ENCODE results near the gene GRK5.
"Not testable (repeated sequence)": the region's sequence is repeated elsewhere in the genome, so short reads cannot be mapped to it uniquely, and the experiment has no call there.

Gene GRK5

DNA sequence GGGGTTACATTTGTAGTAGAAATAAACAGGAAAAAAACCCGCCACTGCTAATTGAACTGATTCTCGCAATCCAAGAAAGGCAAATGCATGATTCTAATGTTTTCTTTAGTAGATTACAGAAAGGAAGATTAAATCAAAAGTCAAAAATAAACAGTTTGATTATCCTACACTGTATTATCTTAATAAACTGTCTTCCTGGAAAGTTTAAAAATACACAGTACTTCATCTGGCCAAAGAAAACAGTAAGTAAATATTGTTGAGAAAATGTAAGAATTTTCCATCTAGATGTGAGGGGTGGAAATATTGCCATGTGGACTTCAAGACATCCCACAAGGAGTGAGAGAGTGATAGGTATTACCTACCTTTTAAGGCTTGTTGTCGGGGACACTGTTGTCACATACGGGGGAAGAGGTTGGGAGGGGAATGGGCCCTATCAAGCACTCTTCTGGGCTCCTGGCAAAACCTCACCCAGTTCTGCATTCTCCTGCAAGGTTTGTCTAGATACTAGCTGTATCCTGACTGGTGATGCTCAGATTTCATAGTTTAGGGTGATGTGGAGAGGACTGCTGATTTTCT is 17.8 kb downstream of the GRK5 start:
- Histone ChIP-seq H3K27me3 (peaks cover 7% of the 10 kb centered on the region), H3K4me1 (ENCODE audit: control insufficient read depth in 1 of 2, insufficient read depth in 1 of 2, low read depth in 1 of 2, low read length in 1 of 2) (no peaks in the 10 kb centered on the region), H3K36me3 (no peaks in the 10 kb centered on the region), H3K27ac (no peak overlapping the region), H3K9me3 (no peaks in the 10 kb centered on the region), H3K4me3 (ENCODE audit: low read depth in 1 of 2, low read length in 1 of 2) (no peak overlapping the region)
- TF ChIP-seq, protein P1, sequence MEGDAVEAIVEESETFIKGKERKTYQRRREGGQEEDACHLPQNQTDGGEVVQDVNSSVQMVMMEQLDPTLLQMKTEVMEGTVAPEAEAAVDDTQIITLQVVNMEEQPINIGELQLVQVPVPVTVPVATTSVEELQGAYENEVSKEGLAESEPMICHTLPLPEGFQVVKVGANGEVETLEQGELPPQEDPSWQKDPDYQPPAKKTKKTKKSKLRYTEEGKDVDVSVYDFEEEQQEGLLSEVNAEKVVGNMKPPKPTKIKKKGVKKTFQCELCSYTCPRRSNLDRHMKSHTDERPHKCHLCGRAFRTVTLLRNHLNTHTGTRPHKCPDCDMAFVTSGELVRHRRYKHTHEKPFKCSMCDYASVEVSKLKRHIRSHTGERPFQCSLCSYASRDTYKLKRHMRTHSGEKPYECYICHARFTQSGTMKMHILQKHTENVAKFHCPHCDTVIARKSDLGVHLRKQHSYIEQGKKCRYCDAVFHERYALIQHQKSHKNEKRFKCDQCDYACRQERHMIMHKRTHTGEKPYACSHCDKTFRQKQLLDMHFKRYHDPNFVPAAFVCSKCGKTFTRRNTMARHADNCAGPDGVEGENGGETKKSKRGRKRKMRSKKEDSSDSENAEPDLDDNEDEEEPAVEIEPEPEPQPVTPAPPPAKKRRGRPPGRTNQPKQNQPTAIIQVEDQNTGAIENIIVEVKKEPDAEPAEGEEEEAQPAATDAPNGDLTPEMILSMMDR (IDR thresholded peaks at IDR 0.05) = no peak

DNA sequence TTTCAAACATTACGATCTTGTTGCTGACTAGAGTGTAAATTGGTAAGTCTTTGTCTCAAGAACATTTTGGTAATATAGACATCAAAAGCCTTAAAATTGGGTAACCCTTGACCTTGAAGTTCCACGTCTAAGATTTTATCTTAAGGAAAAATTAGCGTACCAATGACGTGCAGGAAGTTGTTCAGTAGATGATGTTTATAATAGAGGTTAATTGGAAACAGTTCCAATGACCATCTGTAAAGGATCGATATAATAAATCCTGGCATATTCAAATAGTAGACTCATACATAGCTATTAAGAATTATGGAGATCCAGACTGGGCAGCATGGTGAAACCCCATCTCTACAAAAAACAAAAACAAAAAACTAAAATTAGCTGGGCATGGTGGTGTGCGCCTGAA is 20.5 kb downstream of the GRK5 start:
- TF ChIP-seq, protein P1 (IDR thresholded peaks at IDR 0.05) = no peak
- H3K27me3 ChIP-seq = peaks cover 1% of the 10 kb centered on the region

DNA sequence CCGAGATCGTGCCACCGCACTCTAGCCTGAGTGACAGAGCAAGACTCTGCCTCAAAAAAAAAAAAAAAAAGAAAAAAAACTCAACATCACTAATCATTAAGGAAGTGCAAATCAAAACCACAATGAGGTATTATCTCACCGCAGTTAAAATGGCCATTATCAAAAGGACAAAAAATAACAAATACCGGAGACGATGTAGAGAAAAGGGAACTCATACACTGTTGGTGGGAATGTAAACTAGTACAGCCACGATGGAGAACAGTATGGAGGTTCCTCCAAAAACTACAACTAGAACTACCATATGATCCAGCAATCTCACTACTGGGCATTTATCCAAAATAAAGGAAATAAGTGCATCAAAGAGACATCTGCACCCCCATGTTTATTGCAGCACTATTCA is 24.3 kb downstream of the GRK5 start:
- no peaks in the 10 kb centered on the region for H3K36me3 ChIP-seq
- H3K9me3 ChIP-seq = no peaks in the 10 kb centered on the region
- H3K4me1 ChIP-seq (ENCODE audit: control insufficient read depth in 1 of 2, insufficient read depth in 1 of 2, low read depth in 1 of 2, low read length in 1 of 2) = no peaks in the 10 kb centered on the region
- no peaks in the 10 kb centered on the region for H3K27me3 ChIP-seq
- TF ChIP-seq, protein P1 (IDR thresholded peaks at IDR 0.05) = no peak
- H3K4me3 ChIP-seq (ENCODE audit: low read depth in 1 of 2, low read length in 1 of 2) = no peak overlapping the region
- H3K27ac ChIP-seq = no peak overlapping the region

More for the DNA sequence above, 20.5 kb downstream of the GRK5 start:
- Histone ChIP-seq H3K36me3 (no peaks in the 10 kb centered on the region), H3K27ac (no peak overlapping the region), H3K4me3 (ENCODE audit: low read depth in 1 of 2, low read length in 1 of 2) (no peak overlapping the region), H3K4me1 (ENCODE audit: control insufficient read depth in 1 of 2, insufficient read depth in 1 of 2, low read depth in 1 of 2, low read length in 1 of 2) (no peaks in the 10 kb centered on the region), H3K9me3 (no peaks in the 10 kb centered on the region)

DNA sequence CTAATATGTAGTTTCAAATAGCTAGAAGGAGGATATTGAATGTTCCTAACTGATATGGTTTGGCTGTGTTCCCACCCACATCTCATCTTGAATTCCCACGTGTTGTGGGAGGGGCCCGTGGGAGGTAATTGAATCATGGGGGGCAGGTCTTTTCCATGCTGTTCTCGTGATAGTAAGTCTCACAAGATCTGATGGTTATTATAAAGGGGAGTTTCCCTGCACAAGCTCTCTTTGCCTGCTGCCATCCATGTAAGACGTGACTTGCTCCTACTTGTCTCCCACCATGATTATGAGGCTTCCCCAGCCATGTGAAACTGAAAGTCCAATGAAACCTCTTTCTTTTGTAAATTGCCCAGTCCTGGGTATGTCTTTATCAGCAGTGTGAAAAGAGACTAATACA is 25.1 kb downstream of the GRK5 start:
- not testable (repeated sequence) for H3K27ac ChIP-seq; H3K4me3 ChIP-seq (ENCODE audit: low read depth in 1 of 2, low read length in 1 of 2); H3K36me3 ChIP-seq; H3K9me3 ChIP-seq; H3K4me1 ChIP-seq (ENCODE audit: control insufficient read depth in 1 of 2, insufficient read depth in 1 of 2, low read depth in 1 of 2, low read length in 1 of 2); H3K27me3 ChIP-seq

DNA sequence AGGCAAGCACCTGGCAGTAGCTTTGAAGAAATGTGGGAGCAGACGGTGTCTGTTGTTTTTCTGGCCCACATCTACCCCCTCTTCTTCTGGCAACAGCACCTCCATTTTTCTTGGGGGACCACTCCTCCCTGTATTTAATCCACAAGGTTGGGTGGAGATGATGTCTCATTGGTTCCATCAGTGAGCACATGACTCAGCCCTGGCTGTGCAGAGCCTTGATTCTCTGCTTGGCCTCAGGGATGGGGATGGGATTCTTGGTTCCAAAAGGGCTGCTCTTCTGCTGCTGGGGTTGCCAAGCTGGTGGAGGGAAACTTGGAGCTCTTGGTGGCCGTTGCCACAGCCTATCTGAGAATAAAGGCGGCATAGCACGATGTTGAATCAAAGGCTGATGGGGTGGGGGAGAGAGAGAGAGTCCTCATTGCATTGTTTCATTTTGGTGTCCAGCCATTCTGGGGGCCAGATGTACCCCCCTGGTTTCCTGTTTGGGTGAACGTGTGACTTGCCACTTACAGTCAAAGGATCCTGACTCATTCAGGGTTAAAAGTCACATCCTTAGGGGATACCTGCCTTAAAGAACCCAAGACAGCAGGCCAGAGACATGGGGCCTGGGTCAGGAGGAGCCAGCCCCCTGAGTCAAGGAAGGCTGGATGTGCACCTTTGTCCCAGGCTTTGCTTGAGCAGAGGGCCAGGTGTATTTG is 25.9 kb downstream of the GRK5 start:
- TF ChIP-seq, protein P1 (IDR thresholded peaks at IDR 0.05) = no peak
- Histone ChIP-seq H3K9me3 (no peaks in the 10 kb centered on the region), H3K4me1 (ENCODE audit: control insufficient read depth in 1 of 2, insufficient read depth in 1 of 2, low read depth in 1 of 2, low read length in 1 of 2) (no peaks in the 10 kb centered on the region), H3K27me3 (no peaks in the 10 kb centered on the region), H3K4me3 (ENCODE audit: low read depth in 1 of 2, low read length in 1 of 2) (no peak overlapping the region), H3K36me3 (no peaks in the 10 kb centered on the region), H3K27ac (no peak overlapping the region)

DNA sequence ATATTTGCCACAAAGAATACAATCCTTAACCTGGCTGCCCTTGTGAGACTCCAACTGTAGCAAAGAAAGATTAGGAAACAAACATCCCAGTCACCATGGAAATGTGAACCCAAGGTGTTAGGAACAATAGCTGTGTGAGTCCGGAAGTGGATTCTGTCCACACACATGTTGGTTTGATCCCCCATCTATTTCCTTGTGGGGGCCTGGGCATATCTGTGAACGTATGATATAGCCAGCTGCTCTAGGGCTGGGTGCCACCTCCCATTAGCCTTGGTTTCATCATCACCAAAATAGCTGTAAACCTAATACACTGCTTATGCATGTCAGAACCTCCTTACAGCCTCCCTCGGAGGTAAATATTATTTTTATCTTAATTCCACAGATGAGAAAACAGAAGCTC is 26.4 kb downstream of the GRK5 start:
- H3K27ac ChIP-seq = no peak overlapping the region
- TF ChIP-seq, protein P1 (IDR thresholded peaks at IDR 0.05) = no peak

More for the DNA sequence above, 26.4 kb downstream of the GRK5 start:
- Histone ChIP-seq H3K9me3 (no peaks in the 10 kb centered on the region), H3K36me3 (no peaks in the 10 kb centered on the region), H3K4me1 (ENCODE audit: control insufficient read depth in 1 of 2, insufficient read depth in 1 of 2, low read depth in 1 of 2, low read length in 1 of 2) (no peaks in the 10 kb centered on the region), H3K27me3 (no peaks in the 10 kb centered on the region), H3K4me3 (ENCODE audit: low read depth in 1 of 2, low read length in 1 of 2) (no peak overlapping the region)

All from neutrophil (primary cell).